Measurements from ENCODE around the gene MIA3. TPM values are rescaled to one million over a fixed set of nuclear protein-coding genes. Genes with fewer than 3 reads are reported as not detected.

Gene MIA3
- total RNA-seq, 1 donor from 2014 or later, result 24.3 TPM

- no peaks in the 10 kb centered on the region for H3K9me3 ChIP-seq
- no peaks in the 10 kb centered on the region for H3K4me1 ChIP-seq
- H3K36me3 ChIP-seq, result peaks cover 0 to 11% of the 10 kb centered on the region in 2 donors
- intact Hi-C loops (cut with DNase I), result no loop called here
- DNase-seq (ENCODE audit: extremely low spot score in 2 of 2), result no peak
- H3K4me3 ChIP-seq, result no peak overlapping the region
- TF ChIP-seq, protein P1, sequence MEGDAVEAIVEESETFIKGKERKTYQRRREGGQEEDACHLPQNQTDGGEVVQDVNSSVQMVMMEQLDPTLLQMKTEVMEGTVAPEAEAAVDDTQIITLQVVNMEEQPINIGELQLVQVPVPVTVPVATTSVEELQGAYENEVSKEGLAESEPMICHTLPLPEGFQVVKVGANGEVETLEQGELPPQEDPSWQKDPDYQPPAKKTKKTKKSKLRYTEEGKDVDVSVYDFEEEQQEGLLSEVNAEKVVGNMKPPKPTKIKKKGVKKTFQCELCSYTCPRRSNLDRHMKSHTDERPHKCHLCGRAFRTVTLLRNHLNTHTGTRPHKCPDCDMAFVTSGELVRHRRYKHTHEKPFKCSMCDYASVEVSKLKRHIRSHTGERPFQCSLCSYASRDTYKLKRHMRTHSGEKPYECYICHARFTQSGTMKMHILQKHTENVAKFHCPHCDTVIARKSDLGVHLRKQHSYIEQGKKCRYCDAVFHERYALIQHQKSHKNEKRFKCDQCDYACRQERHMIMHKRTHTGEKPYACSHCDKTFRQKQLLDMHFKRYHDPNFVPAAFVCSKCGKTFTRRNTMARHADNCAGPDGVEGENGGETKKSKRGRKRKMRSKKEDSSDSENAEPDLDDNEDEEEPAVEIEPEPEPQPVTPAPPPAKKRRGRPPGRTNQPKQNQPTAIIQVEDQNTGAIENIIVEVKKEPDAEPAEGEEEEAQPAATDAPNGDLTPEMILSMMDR (IDR thresholded peaks at IDR 0.05), result no peak
- TF ChIP-seq POLR2A (IDR thresholded peaks at IDR 0.05) (no peak), POLR2AphosphoS5 (IDR thresholded peaks at IDR 0.05; ENCODE audit: insufficient read depth in 1 of 2, low read depth in 1 of 2) (no peak)
- H3K27ac ChIP-seq, result no peak overlapping the region
- no peaks in the 10 kb centered on the region for H3K27me3 ChIP-seq
These were observed 73.1 kb downstream of the MIA3 start for GRCh38 chr1:222691016-222691415.

DNA sequence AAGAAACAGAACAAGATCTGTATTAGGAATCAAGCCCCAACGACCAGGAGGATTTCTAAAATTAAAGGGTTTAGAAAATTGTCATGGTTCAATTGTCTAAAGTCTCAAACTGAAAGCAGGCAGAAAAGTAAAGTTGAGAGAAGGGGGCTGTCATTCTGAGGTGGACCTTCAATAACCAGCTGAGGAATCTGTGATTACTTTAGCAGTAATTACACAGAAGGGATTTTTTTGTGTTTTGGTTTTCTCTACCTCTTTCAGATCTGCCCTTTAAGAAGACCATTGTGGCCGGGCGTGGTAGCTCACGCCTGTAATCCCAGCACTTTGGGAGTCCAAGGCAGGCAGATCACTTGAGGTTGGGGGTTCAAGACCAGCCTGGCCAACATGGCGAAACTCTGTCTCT is 77.0 kb downstream of the MIA3 start:
- intact Hi-C loops (cut with DNase I), result no loop called here
- TF ChIP-seq POLR2A (IDR thresholded peaks at IDR 0.05) (no peak), POLR2AphosphoS5 (IDR thresholded peaks at IDR 0.05; ENCODE audit: insufficient read depth in 1 of 2, low read depth in 1 of 2) (no peak)
- TF ChIP-seq, protein P1 (IDR thresholded peaks at IDR 0.05), result no peak
- H3K27ac ChIP-seq, result no peak overlapping the region
- no peaks in the 10 kb centered on the region for H3K9me3 ChIP-seq
- H3K4me3 ChIP-seq, result no peak overlapping the region
- no peaks in the 10 kb centered on the region for H3K36me3 ChIP-seq
- no peaks in the 10 kb centered on the region for H3K27me3 ChIP-seq
- DNase-seq (ENCODE audit: extremely low spot score in 2 of 2), result no peak
- peaks cover 7% of the 10 kb centered on the region for H3K4me1 ChIP-seq

- H3K27me3 ChIP-seq, result no peaks in the 10 kb centered on the region
- intact Hi-C loops (cut with DNase I), result no loop called here
- no peak overlapping the region for H3K27ac ChIP-seq
- DNase-seq (ENCODE audit: extremely low spot score in 2 of 2), result no peak
- peaks cover 7% of the 10 kb centered on the region for H3K4me1 ChIP-seq
- TF ChIP-seq POLR2A (IDR thresholded peaks at IDR 0.05), result no peak
- TF ChIP-seq POLR2AphosphoS5 (IDR thresholded peaks at IDR 0.05; ENCODE audit: insufficient read depth in 1 of 2, low read depth in 1 of 2), result no peak
- TF ChIP-seq, protein P1 (IDR thresholded peaks at IDR 0.05), result no peak
- H3K4me3 ChIP-seq, result no peak overlapping the region
- H3K9me3 ChIP-seq, result no peaks in the 10 kb centered on the region
- peaks cover 0 to 6% of the 10 kb centered on the region in 2 donors for H3K36me3 ChIP-seq
These were observed 78.8 kb downstream of the MIA3 start for GRCh38 chr1:222696741-222697140.

DNA sequence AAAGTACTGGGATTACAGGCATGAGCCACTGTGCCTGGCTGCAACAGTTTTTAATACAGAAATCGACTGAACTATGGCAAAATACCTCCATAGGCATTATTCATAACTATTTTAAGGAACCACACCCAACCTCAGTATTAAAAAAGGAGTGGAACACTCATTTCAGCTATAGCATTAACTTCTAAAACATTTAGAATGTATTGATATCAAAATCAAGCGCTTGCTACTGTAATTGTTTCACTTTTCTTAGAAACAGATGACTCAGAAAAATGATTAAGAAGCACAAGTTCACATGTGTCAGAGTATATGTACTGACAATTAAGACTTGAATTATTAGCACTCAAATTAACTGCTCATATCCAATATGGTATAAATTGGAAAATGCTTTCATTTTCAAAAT is 79.3 kb downstream of the MIA3 start:
- Histone ChIP-seq H3K27me3 (no peaks in the 10 kb centered on the region), H3K36me3 (peaks cover 0 to 6% of the 10 kb centered on the region in 2 donors), H3K4me3 (no peak overlapping the region), H3K9me3 (no peaks in the 10 kb centered on the region), H3K4me1 (peaks cover 7% of the 10 kb centered on the region), H3K27ac (no peak overlapping the region)
- intact Hi-C loops (cut with DNase I), result no loop called here
- TF ChIP-seq, protein P1 (IDR thresholded peaks at IDR 0.05), result no peak
- TF ChIP-seq POLR2A (IDR thresholded peaks at IDR 0.05) (no peak), POLR2AphosphoS5 (IDR thresholded peaks at IDR 0.05; ENCODE audit: insufficient read depth in 1 of 2, low read depth in 1 of 2) (no peak)
- no peak for DNase-seq (ENCODE audit: extremely low spot score in 2 of 2)

GRCh38 chr1:222697826-222698225 is 79.9 kb downstream of the MIA3 start:
- Histone ChIP-seq H3K9me3 (no peaks in the 10 kb centered on the region), H3K36me3 (peaks cover 0 to 6% of the 10 kb centered on the region in 2 donors), H3K4me1 (peaks cover 7% of the 10 kb centered on the region), H3K4me3 (no peak overlapping the region), H3K27ac (no peak overlapping the region), H3K27me3 (no peaks in the 10 kb centered on the region)
- intact Hi-C loops (cut with DNase I), result no loop called here
- TF ChIP-seq POLR2A (IDR thresholded peaks at IDR 0.05) (no peak), POLR2AphosphoS5 (IDR thresholded peaks at IDR 0.05; ENCODE audit: insufficient read depth in 1 of 2, low read depth in 1 of 2) (no peak)
- TF ChIP-seq, protein P1 (IDR thresholded peaks at IDR 0.05), result no peak
- no peak for DNase-seq (ENCODE audit: extremely low spot score in 2 of 2)
